Fibroblast of lung (primary cell): ENCODE results near the gene NCBP2. TPM values are rescaled to one million over a fixed set of nuclear protein-coding genes. Genes with fewer than 3 reads are reported as not detected.
A peak's percentile ranks its signal among the peaks of the same experiment; 100 is the strongest.

Experiments
- DNase-seq, 2 donors: peaks; one replicate each; pipeline versions ENCODE4 v3.0.0 to v3.0.0-alpha.2; 2010; ENCODE audit warnings: low read depth in 2 of 2
- H2AFZ ChIP-seq: 2 replicates; pipeline ENCODE4 v1.5.1; 2012; ENCODE audit warnings: low read length, control low read depth, inconsistent platforms
- H3K27ac ChIP-seq: 2 replicates; pipeline ENCODE4 v1.5.1; 2011; ENCODE audit warnings: low read length, control low read depth; ENCODE audit not compliant: insufficient read depth
- H3K27me3 ChIP-seq: 2 replicates; pipeline ENCODE4 v1.5.1; 2011; ENCODE audit warnings: mild to moderate bottlenecking, low read length; ENCODE audit not compliant: control insufficient read depth, insufficient read depth
- H3K36me3 ChIP-seq: 2 replicates; pipeline ENCODE4 v1.5.1; 2011; ENCODE audit warnings: low read length; ENCODE audit not compliant: control insufficient read depth, insufficient read depth
- H3K4me1 ChIP-seq: 2 replicates; pipeline ENCODE4 v1.5.1; 2011; ENCODE audit warnings: low read length; ENCODE audit not compliant: control insufficient read depth, insufficient read depth; ENCODE audit errors: extremely low read depth
- H3K4me2 ChIP-seq: 2 replicates; pipeline ENCODE4 v1.5.1; 2011; ENCODE audit warnings: low read length, control low read depth; ENCODE audit not compliant: insufficient read depth; ENCODE audit errors: extremely low read depth
- H3K4me3 ChIP-seq, 4 experiments: fragments of 200-600 bp in 1 of 4; sonication (generic) in 1 of 4; replicated peaks in 1 of 4; 2 replicates each; pipeline ENCODE4 v1.5.1; 2011 to 2016; ENCODE audit warnings: low read length in 4 of 4, low read depth in 3 of 4, mild to moderate bottlenecking in 3 of 4, control low read depth in 2 of 4, inconsistent platforms in 1 of 4, mixed read lengths in 1 of 4; ENCODE audit not compliant: insufficient read depth in 1 of 4; ENCODE audit errors: control extremely low read depth in 1 of 4
- H3K79me2 ChIP-seq: 2 replicates; pipeline ENCODE4 v1.5.1; 2012; ENCODE audit warnings: mild to moderate bottlenecking, low read length, inconsistent platforms; ENCODE audit not compliant: control insufficient read depth, insufficient read depth
- H3K9ac ChIP-seq: 2 replicates; pipeline ENCODE4 v1.5.1; 2011; ENCODE audit warnings: mild to moderate bottlenecking, low read length, control low read depth; ENCODE audit not compliant: insufficient read depth
- H3K9me3 ChIP-seq: 2 replicates; pipeline ENCODE4 v1.5.1; 2012; ENCODE audit warnings: low read depth, low read length; ENCODE audit not compliant: control insufficient read depth, insufficient read depth
- H4K20me1 ChIP-seq: 2 replicates; pipeline ENCODE4 v1.5.1; 2011; ENCODE audit warnings: low read length; ENCODE audit not compliant: control insufficient read depth, insufficient read depth; ENCODE audit errors: extremely low read depth
- EZH2 ChIP-seq: IDR thresholded peaks from 2 replicates; pipeline ENCODE4 v1.5.1; 2012; ENCODE audit warnings: low read length, control low read depth, mild to moderate bottlenecking; ENCODE audit errors: missing control alignments
- polyA plus RNA-seq, 2 donors: library from polyadenylated mRNA; depleted of rRNA in 1 of 2; stranded (reverse) in 1 of 2; unstranded in 1 of 2; fragments of >200 nt; gene quantifications; 2 replicates each; pipeline ENCODE4 v1.2.1, GENCODE V29; 2011 to 2012; ENCODE audit warnings: missing spikeins in 1 of 2
- total RNA-seq: library from RNA; depleted of rRNA; stranded (reverse); fragments of >200 nt; gene quantifications from 2 replicates; pipeline ENCODE4 v1.2.1, GENCODE V29; 2014
- TF ChIP-seq, protein P1 (sequence below), 2 donors: IDR thresholded peaks in 1 of 2; conservative IDR thresholded peaks in 1 of 2; 1 replicate in 1 of 2; 2 replicates in 1 of 2; pipeline ENCODE4 v1.5.1; 2011 to 2012; ENCODE audit warnings: low read length in 2 of 2, control low read depth in 1 of 2, inconsistent platforms in 1 of 2, low read depth in 1 of 2, mild to moderate bottlenecking in 1 of 2

Gene NCBP2
- total and polyA plus RNA-seq, 2 donors (not counting 1 experiment from before 2014, with no cell fraction given) = 65.2 to 85.9 TPM

DNA sequence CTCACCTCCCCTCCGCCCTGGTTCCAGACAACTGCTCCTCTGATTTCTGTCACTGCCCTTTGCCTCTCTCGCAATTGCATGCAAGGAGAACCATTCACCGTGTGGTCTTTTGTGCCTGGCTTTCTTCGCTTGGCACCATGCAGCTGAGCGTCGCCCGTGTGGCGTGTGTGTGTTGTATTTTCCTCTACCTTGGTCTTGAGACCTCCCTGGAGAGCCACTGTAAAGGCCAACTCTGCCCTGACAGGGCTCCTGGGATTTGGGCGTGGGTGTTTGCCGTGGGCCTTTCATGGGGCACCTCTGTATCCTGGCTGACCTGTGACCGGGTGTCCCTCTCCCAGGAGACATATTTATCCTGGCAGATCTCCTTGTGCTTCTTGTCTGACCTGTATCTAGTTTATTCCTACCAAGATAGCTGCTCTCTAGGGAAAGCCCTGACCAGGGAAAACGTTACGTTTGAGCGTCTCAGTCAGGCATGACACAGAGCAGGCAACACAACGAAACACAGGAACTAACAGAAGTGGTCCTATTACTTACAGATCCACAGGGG lies 28.3 kb upstream of the NCBP2 start:
- Histone ChIP-seq H3K9ac (no peak overlapping the region), H3K9me3 (no peaks in the 10 kb centered on the region), H3K27me3 (no peaks in the 10 kb centered on the region), H3K4me2 (no peak overlapping the region), H3K36me3 (no peaks in the 10 kb centered on the region), H4K20me1 (no peaks in the 10 kb centered on the region), H2AFZ (no peak overlapping the region), H3K79me2 (no peaks in the 10 kb centered on the region), H3K4me1 (no peaks in the 10 kb centered on the region), H3K4me3 (no peak overlapping the region), H3K27ac (no peak overlapping the region)
- no peak for DNase-seq
- TF ChIP-seq, protein P1, sequence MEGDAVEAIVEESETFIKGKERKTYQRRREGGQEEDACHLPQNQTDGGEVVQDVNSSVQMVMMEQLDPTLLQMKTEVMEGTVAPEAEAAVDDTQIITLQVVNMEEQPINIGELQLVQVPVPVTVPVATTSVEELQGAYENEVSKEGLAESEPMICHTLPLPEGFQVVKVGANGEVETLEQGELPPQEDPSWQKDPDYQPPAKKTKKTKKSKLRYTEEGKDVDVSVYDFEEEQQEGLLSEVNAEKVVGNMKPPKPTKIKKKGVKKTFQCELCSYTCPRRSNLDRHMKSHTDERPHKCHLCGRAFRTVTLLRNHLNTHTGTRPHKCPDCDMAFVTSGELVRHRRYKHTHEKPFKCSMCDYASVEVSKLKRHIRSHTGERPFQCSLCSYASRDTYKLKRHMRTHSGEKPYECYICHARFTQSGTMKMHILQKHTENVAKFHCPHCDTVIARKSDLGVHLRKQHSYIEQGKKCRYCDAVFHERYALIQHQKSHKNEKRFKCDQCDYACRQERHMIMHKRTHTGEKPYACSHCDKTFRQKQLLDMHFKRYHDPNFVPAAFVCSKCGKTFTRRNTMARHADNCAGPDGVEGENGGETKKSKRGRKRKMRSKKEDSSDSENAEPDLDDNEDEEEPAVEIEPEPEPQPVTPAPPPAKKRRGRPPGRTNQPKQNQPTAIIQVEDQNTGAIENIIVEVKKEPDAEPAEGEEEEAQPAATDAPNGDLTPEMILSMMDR (conservative IDR thresholded peaks at IDR 0.05 in 1 of 2, IDR thresholded peaks at IDR 0.05 in 1 of 2; ENCODE audit: low read depth in 1 of 2, low read length in 2 of 2) = no peak
- no peak for TF ChIP-seq EZH2

DNA sequence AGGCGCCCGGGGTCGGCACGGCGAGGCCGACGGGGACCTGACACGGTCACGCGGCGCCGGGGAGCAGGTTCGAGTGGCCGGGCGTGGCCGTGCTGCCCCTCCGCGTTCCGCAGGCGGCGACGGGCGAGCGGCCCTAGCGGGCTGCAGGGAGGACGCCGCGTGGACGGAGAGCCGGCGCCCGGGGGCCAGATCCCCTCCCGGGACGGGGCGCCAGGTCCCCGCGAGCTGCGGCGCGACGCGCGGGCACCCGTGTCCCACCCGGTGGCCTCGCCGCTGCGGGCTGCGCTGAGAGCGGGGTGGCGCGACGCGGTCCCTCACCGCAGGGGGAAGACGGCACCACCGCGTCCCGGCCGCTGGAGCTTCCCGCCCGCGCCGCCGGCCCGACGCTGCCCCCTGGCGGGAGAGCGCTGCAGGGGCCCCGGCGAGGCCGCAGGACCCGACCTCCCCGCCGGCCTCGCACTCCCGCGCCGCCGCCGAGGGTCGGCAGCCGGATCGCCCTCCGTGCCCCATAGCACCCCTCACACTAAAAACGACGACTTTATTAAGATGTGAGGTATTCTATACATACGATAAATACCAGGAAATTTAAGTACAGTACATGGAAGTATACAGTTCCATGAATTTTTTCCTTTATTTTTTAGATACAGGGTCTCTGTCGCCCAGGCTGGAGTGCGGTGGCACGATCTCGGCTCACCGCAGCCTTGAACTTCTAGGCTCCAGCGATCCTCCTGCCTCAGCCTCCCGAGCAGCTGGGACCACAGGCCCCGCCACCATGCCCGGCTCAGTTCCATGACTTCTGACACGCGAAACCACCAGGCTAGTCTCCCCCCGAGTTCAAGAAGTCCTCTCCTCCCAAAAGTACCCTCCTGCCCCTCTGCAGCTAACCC lies 27.6 kb upstream of the NCBP2 start:
- Histone ChIP-seq H4K20me1 (no peaks in the 10 kb centered on the region), H3K36me3 (no peaks in the 10 kb centered on the region), H3K27me3 (no peaks in the 10 kb centered on the region), H3K27ac (no peak overlapping the region), H3K9me3 (no peaks in the 10 kb centered on the region), H3K4me1 (no peaks in the 10 kb centered on the region), H3K4me3 (peak overlapping the region in 2 of 4 experiments; percentile 56 to 69), H3K9ac (peak overlapping the region; percentile 37), H2AFZ (peak overlapping the region; percentile 62), H3K4me2 (peak overlapping the region; percentile 73), H3K79me2 (no peaks in the 10 kb centered on the region)
- DNase-seq = peak; percentile 27 to 35
- TF ChIP-seq, protein P1 (conservative IDR thresholded peaks at IDR 0.05 in 1 of 2, IDR thresholded peaks at IDR 0.05 in 1 of 2; ENCODE audit: low read depth in 1 of 2, low read length in 2 of 2) = peak; percentile 14 to 29
- no peak for TF ChIP-seq EZH2

DNA sequence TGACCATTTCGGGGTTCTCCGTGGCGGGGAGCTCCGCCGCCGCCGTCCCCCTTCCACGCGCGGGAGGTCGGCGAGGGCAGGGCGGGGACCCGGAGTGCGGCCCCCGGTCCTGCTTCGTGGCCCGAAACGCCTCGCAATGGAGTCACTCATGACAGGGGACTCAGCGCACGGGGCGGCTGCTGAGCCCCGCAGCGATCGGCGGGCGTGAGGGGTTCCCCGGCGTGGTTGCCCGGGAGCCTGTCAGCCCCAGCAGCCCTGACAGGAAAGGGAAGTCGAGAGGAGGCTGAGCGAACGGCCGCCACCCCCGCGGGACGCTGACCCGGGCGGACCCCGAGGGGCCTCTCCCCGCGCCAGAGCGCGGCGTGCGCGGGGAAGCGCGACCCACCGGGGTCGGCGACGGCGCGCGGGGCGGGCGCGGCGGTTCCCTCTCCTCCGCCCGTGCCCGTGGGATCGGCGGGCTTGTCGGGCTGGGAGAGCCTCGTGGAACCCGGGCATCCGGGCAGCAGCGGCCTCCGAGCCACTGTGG lies 26.9 kb upstream of the NCBP2 start:
- H3K79me2 ChIP-seq = no peaks in the 10 kb centered on the region
- no peaks in the 10 kb centered on the region for H3K9me3 ChIP-seq
- no peaks in the 10 kb centered on the region for H3K27me3 ChIP-seq
- peak overlapping the region; percentile 73 for H3K4me2 ChIP-seq
- H2AFZ ChIP-seq = peak overlapping the region; percentile 62
- H4K20me1 ChIP-seq = no peaks in the 10 kb centered on the region
- H3K9ac ChIP-seq = peak overlapping the region; percentile 37
- H3K4me3 ChIP-seq = peak overlapping the region; percentile 24 to 71 (median 62)
- H3K36me3 ChIP-seq = no peaks in the 10 kb centered on the region
- peak in 1 of 2 donors; percentile 6 for DNase-seq
- TF ChIP-seq, protein P1 (conservative IDR thresholded peaks at IDR 0.05 in 1 of 2, IDR thresholded peaks at IDR 0.05 in 1 of 2; ENCODE audit: low read depth in 1 of 2, low read length in 2 of 2) = no peak
- TF ChIP-seq EZH2 = no peak
- no peaks in the 10 kb centered on the region for H3K4me1 ChIP-seq
- H3K27ac ChIP-seq = no peak overlapping the region
